HL-60 (cell line): ENCODE measurements around the gene SERPINA3.

Source experiments
- DNase-seq, 2 experiments: peaks; one replicate each; pipeline ENCODE4 v3.0.0-alpha.2; 2010 to 2020; ENCODE audit warnings: low read depth in 1 of 2, low spot score in 1 of 2
- H3K27ac ChIP-seq: fragments of 250-450 bp; sonication (Bioruptor Pico); replicated peaks from 2 replicates; pipeline ENCODE4 v1.5.1; 2020; ENCODE audit warnings: mild to moderate bottlenecking, moderate library complexity
- H3K27me3 ChIP-seq: fragments of 250-450 bp; sonication (Bioruptor Pico); 2 replicates; pipeline ENCODE4 v1.5.1; 2021; ENCODE audit warnings: mild to moderate bottlenecking, moderate library complexity; ENCODE audit not compliant: insufficient read depth, poor library complexity, severe bottlenecking
- H3K4me3 ChIP-seq: replicated peaks from 2 replicates; pipeline ENCODE4 v1.5.1; 2011; ENCODE audit warnings: mild to moderate bottlenecking, control low read depth, low read length; ENCODE audit not compliant: insufficient read depth
- CTCF ChIP-seq: IDR thresholded peaks from one replicate; pipeline ENCODE4 v1.5.1; 2011; ENCODE audit warnings: low read length, control low read depth, inconsistent platforms; ENCODE audit not compliant: insufficient read depth
- GABPA ChIP-seq: IDR thresholded peaks from 2 replicates; pipeline ENCODE4 v1.6.1; 2012; ENCODE audit warnings: low read depth
- POLR2AphosphoS5 ChIP-seq: IDR thresholded peaks from 2 replicates; pipeline ENCODE4 v1.6.1; 2012; ENCODE audit warnings: low read depth
- REST ChIP-seq: IDR thresholded peaks from 2 replicates; pipeline ENCODE4 v1.6.1; 2012; ENCODE audit warnings: low read depth; ENCODE audit not compliant: insufficient replicate concordance
- SPI1 ChIP-seq: IDR thresholded peaks from 2 replicates; pipeline ENCODE4 v1.6.1; 2012; ENCODE audit warnings: low read depth, mild to moderate bottlenecking, borderline replicate concordance

Gene SERPINA3

GRCh38 chr14:94568186-94568585, 44.0 kb upstream of the SERPINA3 start:
- no peak overlapping the region for H3K27ac ChIP-seq

GRCh38 chr14:94569381-94570001, 42.7 kb upstream of the SERPINA3 start:
- Histone ChIP-seq H3K27ac (no peak overlapping the region), H3K4me3 (no peak overlapping the region), H3K27me3 (no peaks in the 10 kb centered on the region)
- no peak for DNase-seq
- TF ChIP-seq GABPA: no peak
- TF ChIP-seq POLR2AphosphoS5: no peak
- no peak for TF ChIP-seq CTCF
- TF ChIP-seq SPI1: no peak
- TF ChIP-seq REST: no peak

More at GRCh38 chr14:94568186-94568585, 44.0 kb upstream of the SERPINA3 start:
- no peak for TF ChIP-seq GABPA
- no peak for TF ChIP-seq REST
- no peak for TF ChIP-seq SPI1
- no peak for TF ChIP-seq POLR2AphosphoS5
- TF ChIP-seq CTCF: no peak
- Histone ChIP-seq H3K4me3 (no peak overlapping the region), H3K27me3 (no peaks in the 10 kb centered on the region)
- no peak for DNase-seq

GRCh38 chr14:94570002-94570400, 42.2 kb upstream of the SERPINA3 start:
- no peaks in the 10 kb centered on the region for H3K27me3 ChIP-seq
- DNase-seq: no peak
- TF ChIP-seq GABPA: no peak
- no peak for TF ChIP-seq SPI1
- no peak overlapping the region for H3K4me3 ChIP-seq
- no peak overlapping the region for H3K27ac ChIP-seq

- DNase-seq: no peak
- TF ChIP-seq REST (no peak), CTCF (no peak), SPI1 (no peak), POLR2AphosphoS5 (no peak), GABPA (no peak)
- no peak overlapping the region for H3K27ac ChIP-seq
- H3K4me3 ChIP-seq: no peak overlapping the region
- H3K27me3 ChIP-seq: no peaks in the 10 kb centered on the region
These were observed 41.8 kb upstream of the SERPINA3 start for GRCh38 chr14:94570440-94570839.
